Left ventricle myocardium inferior (tissue), 1 donor: ENCODE measurements around the gene PDE10A. TPM values are rescaled to one million over a fixed set of nuclear protein-coding genes. Genes with fewer than 3 reads are reported as not detected.

Experiments used
- DNase-seq: peaks from one replicate; pipeline ENCODE4 v3.0.0-alpha.2; 2020
- H3K27ac ChIP-seq: fragments of 200-600 bp; replicated peaks from 2 replicates; pipeline ENCODE4 v1.8.0; 2021
- H3K27me3 ChIP-seq: fragments of 200-600 bp; 2 replicates; pipeline ENCODE4 v1.8.0; 2021; ENCODE audit warnings: low read depth
- H3K36me3 ChIP-seq: fragments of 200-600 bp; 2 replicates; pipeline ENCODE4 v1.8.0; 2021
- H3K4me1 ChIP-seq: fragments of 200-600 bp; 2 replicates; pipeline ENCODE4 v1.8.0; 2021
- H3K4me3 ChIP-seq: fragments of 200-600 bp; 2 replicates; pipeline ENCODE4 v1.8.0; 2021; ENCODE audit warnings: mild to moderate bottlenecking, moderate library complexity
- H3K9me3 ChIP-seq: fragments of 200-600 bp; replicated peaks from 2 replicates; pipeline ENCODE4 v1.8.0; 2021
- CTCF ChIP-seq: fragments of 200-600 bp; IDR thresholded peaks from 2 replicates; pipeline ENCODE4 v1.8.0; 2021; ENCODE audit warnings: antibody characterized with exemption, mild to moderate bottlenecking, borderline replicate concordance
- intact Hi-C: fragments of 100-400 bp; cut with micrococcal nuclease; formaldehyde crosslinking; loops from one replicate; pipeline ENCODE4 v1.11.0; 2022
- total RNA-seq: library from RNA; stranded (reverse); fragmentation: NEBNext Ultra II Directional; extraction: Animal tissue kit (Norgen Biotek cat#: 25700); gene quantifications from one replicate; pipeline ENCODE4 v1.2.1, GENCODE V29; 2021
- donor health status: DM: no; HTN: yes; CAD: no; lungs with severe emphysema.

Gene PDE10A
- total RNA-seq, 1 donor from 2014 or later, result 12.2 TPM

- Histone ChIP-seq H3K27me3 (peaks cover 35% of the 10 kb centered on the region), H3K36me3 (no peaks in the 10 kb centered on the region), H3K4me3 (peak overlapping the region; percentile 93), H3K27ac (peak overlapping the region; percentile 97), H3K4me1 (peaks cover 62% of the 10 kb centered on the region), H3K9me3 (no peaks in the 10 kb centered on the region)
- DNase-seq, result peak; percentile 51
- TF ChIP-seq CTCF, result no peak
- intact Hi-C loops, result loop anchor here (10.0 kb wide), 1 partner anchor 183 kb away; no protein-coding TSS in a partner anchor
Observed at GRCh38 chr6:165662041-165662748, 846 bp downstream of the PDE10A start.

GRCh38 chr6:165661664-165662025 lies 1.4 kb downstream of the PDE10A start:
- H3K4me1 ChIP-seq, result peaks cover 68% of the 10 kb centered on the region
- H3K27ac ChIP-seq, result peak overlapping the region; percentile 97
- H3K4me3 ChIP-seq, result peak overlapping the region; percentile 93
- H3K9me3 ChIP-seq, result no peaks in the 10 kb centered on the region
- peaks cover 29% of the 10 kb centered on the region for H3K27me3 ChIP-seq
- no peaks in the 10 kb centered on the region for H3K36me3 ChIP-seq
- intact Hi-C loops, result loop anchor here (10.0 kb wide), 1 partner anchor 183 kb away; no protein-coding TSS in a partner anchor
- TF ChIP-seq CTCF, result no peak
- no peak for DNase-seq

- H3K27ac ChIP-seq, result peak overlapping the region; percentile 97
- no peak for TF ChIP-seq CTCF
- intact Hi-C loops, result loop anchor here (10.0 kb wide), 1 partner anchor 184 kb away; no protein-coding TSS in a partner anchor
- peak overlapping the region; percentile 93 for H3K4me3 ChIP-seq
- no peaks in the 10 kb centered on the region for H3K9me3 ChIP-seq
- H3K4me1 ChIP-seq, result peaks cover 70% of the 10 kb centered on the region
- no peaks in the 10 kb centered on the region for H3K36me3 ChIP-seq
- DNase-seq, result peak; percentile 41
- peaks cover 24% of the 10 kb centered on the region for H3K27me3 ChIP-seq
Observed at GRCh38 chr6:165660857-165661663, 2.0 kb downstream of the PDE10A start.

- Histone ChIP-seq H3K4me1 (peaks cover 69% of the 10 kb centered on the region), H3K9me3 (no peaks in the 10 kb centered on the region), H3K27me3 (peaks cover 15% of the 10 kb centered on the region), H3K27ac (peak overlapping the region; percentile 97), H3K36me3 (no peaks in the 10 kb centered on the region), H3K4me3 (peak overlapping the region; percentile 93)
- no peak for TF ChIP-seq CTCF
- no peak for DNase-seq
- intact Hi-C loops, result loop anchor here (10.0 kb wide), 1 partner anchor 185 kb away; no protein-coding TSS in a partner anchor
Observed at GRCh38 chr6:165659945-165660856, 2.8 kb downstream of the PDE10A start.

DNA sequence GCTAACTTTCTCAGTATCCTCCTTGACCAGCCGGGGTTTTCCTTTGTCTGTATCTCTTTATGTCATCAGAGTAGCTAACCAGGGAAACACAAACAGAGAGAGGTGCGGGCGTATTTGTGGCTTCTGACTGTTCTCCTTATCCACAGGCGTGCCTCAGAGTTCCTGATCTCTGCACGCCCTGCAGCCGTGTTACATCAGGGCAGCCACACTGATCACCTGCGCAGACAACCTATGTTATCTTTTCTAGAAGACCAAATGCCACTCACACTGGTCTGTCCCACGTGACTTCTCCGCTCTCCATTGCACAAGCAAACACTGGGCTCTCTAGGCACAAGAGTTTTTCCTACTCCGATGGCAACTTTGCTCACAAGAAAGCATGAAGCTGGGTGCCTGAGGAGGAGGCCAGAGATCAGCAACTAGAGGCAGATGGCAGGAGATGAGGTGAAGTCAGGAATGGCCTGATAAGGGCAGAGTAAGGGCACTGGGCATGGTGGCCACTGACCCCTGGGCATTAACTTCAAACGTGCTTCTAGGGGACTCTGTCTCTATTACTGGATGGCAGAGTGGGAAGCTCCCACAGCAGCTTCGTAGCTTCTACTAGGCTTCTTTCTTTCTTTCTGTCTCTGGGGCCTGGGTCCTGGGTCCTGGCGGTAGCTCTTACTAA lies 4.5 kb downstream of the PDE10A start:
- H3K27me3 ChIP-seq, result no peaks in the 10 kb centered on the region
- DNase-seq, result no peak
- H3K4me3 ChIP-seq, result no peak overlapping the region
- H3K36me3 ChIP-seq, result no peaks in the 10 kb centered on the region
- TF ChIP-seq CTCF, result no peak
- H3K4me1 ChIP-seq, result peaks cover 56% of the 10 kb centered on the region
- H3K9me3 ChIP-seq, result no peaks in the 10 kb centered on the region
- no peak overlapping the region for H3K27ac ChIP-seq
- intact Hi-C loops, result no loop called here
